Measurements from ENCODE around the gene HNRNPF. TPM values are rescaled to one million over a fixed set of nuclear protein-coding genes. Genes with fewer than 3 reads are reported as not detected.

Gene HNRNPF
- total RNA-seq, 1 donor from 2014 or later, result 351 TPM

GRCh38 chr10:43373461-43373860, 35.5 kb downstream of the HNRNPF start:
- Histone ChIP-seq H3K4me3 (ENCODE audit: low read depth, low read length) (no peak overlapping the region), H3K36me3 (ENCODE audit: control insufficient read depth, insufficient read depth, low read length) (no peaks in the 10 kb centered on the region), H3K27me3 (ENCODE audit: control insufficient read depth, insufficient read depth, low read length) (no peaks in the 10 kb centered on the region)
- no peak for TF ChIP-seq CTCF (IDR thresholded peaks at IDR 0.05; ENCODE audit: insufficient read depth, low read length, severe bottlenecking)
- DNase-seq (ENCODE audit: low read depth) (no peak), FAIRE-seq (no peak)

- Histone ChIP-seq H3K4me3 (ENCODE audit: low read depth, low read length) (no peak overlapping the region), H3K36me3 (ENCODE audit: control insufficient read depth, insufficient read depth, low read length) (no peaks in the 10 kb centered on the region), H3K27me3 (ENCODE audit: control insufficient read depth, insufficient read depth, low read length) (no peaks in the 10 kb centered on the region)
- no peak for TF ChIP-seq CTCF (IDR thresholded peaks at IDR 0.05; ENCODE audit: insufficient read depth, low read length, severe bottlenecking)
- FAIRE-seq (no peak), DNase-seq (ENCODE audit: low read depth) (no peak)
These were observed 36.1 kb downstream of the HNRNPF start for GRCh38 chr10:43372765-43373361.

- Histone ChIP-seq H3K4me3 (ENCODE audit: low read depth, low read length) (no peak within 1 kb of the TSS), H3K27me3 (ENCODE audit: control insufficient read depth, insufficient read depth, low read length) (no peaks in the 10 kb centered on the region), H3K36me3 (ENCODE audit: control insufficient read depth, insufficient read depth, low read length) (no peaks in the 10 kb centered on the region)
- no peak for DNase-seq (ENCODE audit: low read depth)
- no peak for TF ChIP-seq CTCF (IDR thresholded peaks at IDR 0.05; ENCODE audit: insufficient read depth, low read length, severe bottlenecking)
- FAIRE-seq, result no peak
These were observed 37.6 kb downstream of the HNRNPF start, which contains the start of gene FXYD4 for GRCh38 chr10:43371418-43371817. TSS of gene FXYD4 (plus strand) at chr10:43371636. CDS start at chr10:43373747, 2,111 bp downstream.

GRCh38 chr10:43370671-43371215, 38.2 kb downstream of the HNRNPF start:
- DNase-seq (ENCODE audit: low read depth) (no peak), FAIRE-seq (no peak)
- H3K27me3 ChIP-seq (ENCODE audit: control insufficient read depth, insufficient read depth, low read length), result no peaks in the 10 kb centered on the region
- H3K36me3 ChIP-seq (ENCODE audit: control insufficient read depth, insufficient read depth, low read length), result no peaks in the 10 kb centered on the region
- no peak for TF ChIP-seq CTCF (IDR thresholded peaks at IDR 0.05; ENCODE audit: insufficient read depth, low read length, severe bottlenecking)
- no peak overlapping the region for H3K4me3 ChIP-seq (ENCODE audit: low read depth, low read length)

GRCh38 chr10:43369921-43370320, 39.1 kb downstream of the HNRNPF start:
- no peak for FAIRE-seq
- DNase-seq (ENCODE audit: low read depth), result no peak
- TF ChIP-seq CTCF (IDR thresholded peaks at IDR 0.05; ENCODE audit: insufficient read depth, low read length, severe bottlenecking), result no peak
- Histone ChIP-seq H3K27me3 (ENCODE audit: control insufficient read depth, insufficient read depth, low read length) (no peaks in the 10 kb centered on the region), H3K36me3 (ENCODE audit: control insufficient read depth, insufficient read depth, low read length) (no peaks in the 10 kb centered on the region), H3K4me3 (ENCODE audit: low read depth, low read length) (no peak overlapping the region)

GRCh38 chr10:43365001-43365400, 44.0 kb downstream of the HNRNPF start:
- H3K36me3 ChIP-seq (ENCODE audit: control insufficient read depth, insufficient read depth, low read length), result no peaks in the 10 kb centered on the region
- TF ChIP-seq CTCF (IDR thresholded peaks at IDR 0.05; ENCODE audit: insufficient read depth, low read length, severe bottlenecking), result no peak
- H3K4me3 ChIP-seq (ENCODE audit: low read depth, low read length), result no peak overlapping the region
- H3K27me3 ChIP-seq (ENCODE audit: control insufficient read depth, insufficient read depth, low read length), result no peaks in the 10 kb centered on the region
- no peak for FAIRE-seq
- no peak for DNase-seq (ENCODE audit: low read depth)

Data from bronchial epithelial cell (primary cell).